Astrocyte (in vitro differentiated cells and primary cell): ENCODE measurements around the gene COX6B1. TPM values are rescaled to one million over a fixed set of nuclear protein-coding genes. Genes with fewer than 3 reads are reported as not detected.

Source experiments
- DNase-seq: peaks from one replicate; pipeline ENCODE4 v3.0.0-alpha.2; 2010; ENCODE audit warnings: low read depth
- FAIRE-seq: peaks from 2 replicates; lab custom pipeline; 2011; peaks lifted over from hg19 to GRCh38; lab: Jason Lieb, UNC
- H2AFZ ChIP-seq: 2 replicates; pipeline ENCODE4 v1.6.0; 2012; ENCODE audit warnings: low read depth, low read length, inconsistent platforms
- H3K27ac ChIP-seq: 2 replicates; pipeline ENCODE4 v1.5.1; 2011; ENCODE audit warnings: low read depth, low read length, inconsistent platforms
- H3K27me3 ChIP-seq: 2 replicates; pipeline ENCODE4 v1.6.0; 2011; ENCODE audit warnings: low read length, inconsistent platforms; ENCODE audit not compliant: insufficient read depth
- H3K36me3 ChIP-seq: 2 replicates; pipeline ENCODE4 v1.5.1; 2011; ENCODE audit warnings: low read length, inconsistent platforms; ENCODE audit not compliant: insufficient read depth
- H3K4me1 ChIP-seq: 2 replicates; pipeline ENCODE4 v1.5.1; 2011; ENCODE audit warnings: low read length, inconsistent platforms; ENCODE audit not compliant: insufficient read depth
- H3K4me2 ChIP-seq: 2 replicates; pipeline ENCODE4 v1.6.0; 2012; ENCODE audit warnings: low read length, inconsistent platforms
- H3K4me3 ChIP-seq: 2 replicates; pipeline ENCODE4 v1.5.1; 2011; ENCODE audit warnings: low read depth, mild to moderate bottlenecking, low read length, inconsistent platforms; ENCODE audit not compliant: insufficient read depth
- H3K79me2 ChIP-seq: 2 replicates; pipeline ENCODE4 v1.6.0; 2012; ENCODE audit warnings: mild to moderate bottlenecking, low read length, inconsistent platforms; ENCODE audit not compliant: insufficient read depth
- H3K9ac ChIP-seq: 2 replicates; pipeline ENCODE4 v1.6.0; 2012; ENCODE audit warnings: mild to moderate bottlenecking, low read length, inconsistent platforms
- H3K9me3 ChIP-seq: 2 replicates; pipeline ENCODE4 v1.5.1; 2012; ENCODE audit warnings: low read depth, mild to moderate bottlenecking, low read length, inconsistent platforms; ENCODE audit not compliant: insufficient read depth
- H4K20me1 ChIP-seq: 2 replicates; pipeline ENCODE4 v1.6.0; 2012; ENCODE audit warnings: low read length, inconsistent platforms; ENCODE audit not compliant: insufficient read depth
- H3K27ac Mint-ChIP-seq: one replicate; pipeline ENCODE4 v1.8.0; 2021; ENCODE audit warnings: mild to moderate bottlenecking, mixed read lengths; ENCODE audit not compliant: unreplicated experiment
- H3K27me3 Mint-ChIP-seq: one replicate; pipeline ENCODE4 v1.8.0; 2021; ENCODE audit warnings: low read depth, mixed read lengths; ENCODE audit not compliant: unreplicated experiment
- H3K36me3 Mint-ChIP-seq: one replicate; pipeline ENCODE4 v1.8.0; 2021; ENCODE audit warnings: low read depth, mixed read lengths; ENCODE audit not compliant: unreplicated experiment
- H3K4me1 Mint-ChIP-seq: one replicate; pipeline ENCODE4 v1.8.0; 2021; ENCODE audit warnings: low read depth, mixed read lengths; ENCODE audit not compliant: unreplicated experiment
- H3K4me3 Mint-ChIP-seq: one replicate; pipeline ENCODE4 v1.8.0; 2021; ENCODE audit warnings: mild to moderate bottlenecking, moderate library complexity, mixed read lengths; ENCODE audit not compliant: unreplicated experiment
- H3K9me3 Mint-ChIP-seq: one replicate; pipeline ENCODE4 v1.8.0; 2021; ENCODE audit warnings: mild to moderate bottlenecking, mixed read lengths; ENCODE audit not compliant: unreplicated experiment
- EZH2 ChIP-seq: IDR thresholded peaks from 2 replicates; pipeline ENCODE4 v1.6.1; 2012; ENCODE audit warnings: mild to moderate bottlenecking, low read length, inconsistent platforms; ENCODE audit not compliant: insufficient read depth
- total RNA-seq: library from RNA; stranded (reverse); gene quantifications from 2 replicates; pipeline ENCODE4 v1.2.1, GENCODE V29; 2021
- TF ChIP-seq, protein P1 (sequence below): IDR thresholded peaks from 2 replicates; pipeline ENCODE4 v1.5.1; 2011; ENCODE audit warnings: low read depth, mild to moderate bottlenecking, inconsistent platforms, low read length, moderate library complexity; ENCODE audit not compliant: insufficient read depth

Gene COX6B1
- total RNA-seq, 1 donor from 2014 or later: 344 TPM

DNA sequence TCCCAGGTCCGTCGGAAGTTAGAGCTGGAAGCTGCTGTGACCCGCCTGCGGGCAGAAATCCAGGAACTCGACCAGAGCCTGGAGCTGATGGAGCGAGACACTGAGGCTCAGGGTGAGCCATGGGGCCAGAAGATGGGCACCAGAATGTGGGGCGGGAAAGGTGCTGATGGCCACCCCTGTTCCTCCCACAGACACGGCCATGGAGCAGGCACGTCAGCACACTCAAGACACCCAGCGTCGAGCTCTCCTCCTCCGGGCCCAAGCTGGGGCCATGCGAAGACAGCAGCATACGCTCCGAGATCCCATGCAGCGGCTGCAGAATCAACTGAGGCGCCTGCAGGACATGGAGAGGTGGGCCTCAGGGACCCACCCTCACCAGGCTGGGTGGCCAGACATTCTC lies 33.1 kb upstream of the COX6B1 start:
- Histone ChIP-seq H4K20me1 (no peaks in the 10 kb centered on the region), H3K36me3 (no peaks in the 10 kb centered on the region), H3K9me3 (no peaks in the 10 kb centered on the region), H3K27me3 (no peaks in the 10 kb centered on the region), H3K9ac (no peak overlapping the region), H3K4me1 (no peaks in the 10 kb centered on the region), H3K79me2 (peaks cover 2% of the 10 kb centered on the region), H3K4me2 (no peak overlapping the region), H2AFZ (no peak overlapping the region), H3K27ac (no peak overlapping the region), H3K4me3 (no peak overlapping the region)
- Mint-ChIP-seq H3K9me3 (no peaks in the 10 kb centered on the region), H3K36me3 (no peaks in the 10 kb centered on the region), H3K27ac (no peak overlapping the region), H3K4me3 (no peak overlapping the region), H3K4me1 (no peaks in the 10 kb centered on the region), H3K27me3 (peaks cover 8% of the 10 kb centered on the region)
- FAIRE-seq (no peak), DNase-seq (no peak)
- TF ChIP-seq, protein P1, sequence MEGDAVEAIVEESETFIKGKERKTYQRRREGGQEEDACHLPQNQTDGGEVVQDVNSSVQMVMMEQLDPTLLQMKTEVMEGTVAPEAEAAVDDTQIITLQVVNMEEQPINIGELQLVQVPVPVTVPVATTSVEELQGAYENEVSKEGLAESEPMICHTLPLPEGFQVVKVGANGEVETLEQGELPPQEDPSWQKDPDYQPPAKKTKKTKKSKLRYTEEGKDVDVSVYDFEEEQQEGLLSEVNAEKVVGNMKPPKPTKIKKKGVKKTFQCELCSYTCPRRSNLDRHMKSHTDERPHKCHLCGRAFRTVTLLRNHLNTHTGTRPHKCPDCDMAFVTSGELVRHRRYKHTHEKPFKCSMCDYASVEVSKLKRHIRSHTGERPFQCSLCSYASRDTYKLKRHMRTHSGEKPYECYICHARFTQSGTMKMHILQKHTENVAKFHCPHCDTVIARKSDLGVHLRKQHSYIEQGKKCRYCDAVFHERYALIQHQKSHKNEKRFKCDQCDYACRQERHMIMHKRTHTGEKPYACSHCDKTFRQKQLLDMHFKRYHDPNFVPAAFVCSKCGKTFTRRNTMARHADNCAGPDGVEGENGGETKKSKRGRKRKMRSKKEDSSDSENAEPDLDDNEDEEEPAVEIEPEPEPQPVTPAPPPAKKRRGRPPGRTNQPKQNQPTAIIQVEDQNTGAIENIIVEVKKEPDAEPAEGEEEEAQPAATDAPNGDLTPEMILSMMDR: no peak
- TF ChIP-seq EZH2: no peak

DNA sequence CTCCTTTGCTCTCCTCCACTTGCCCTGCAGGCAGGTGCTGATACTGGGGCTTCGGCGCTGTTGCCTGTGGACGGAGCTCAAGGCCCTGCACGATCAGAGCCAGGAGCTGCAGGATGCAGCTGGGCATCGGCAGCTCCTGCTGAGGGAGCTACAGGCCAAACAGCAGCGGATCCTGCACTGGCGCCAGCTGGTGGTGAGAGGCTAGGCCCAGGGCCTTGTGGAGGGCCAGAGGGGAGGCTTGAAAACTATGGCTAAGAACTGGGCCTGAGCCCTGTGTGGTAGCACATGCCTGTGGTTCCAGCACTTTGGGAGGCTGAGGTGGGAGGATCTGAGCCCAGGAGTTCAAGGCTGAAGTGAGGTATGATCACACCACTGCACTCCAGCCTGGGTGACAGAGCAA lies 29.3 kb upstream of the COX6B1 start:
- no peak for FAIRE-seq
- no peaks in the 10 kb centered on the region for H3K9me3 Mint-ChIP-seq
- Histone ChIP-seq H3K4me3 (no peak overlapping the region), H3K79me2 (no peaks in the 10 kb centered on the region), H3K9me3 (no peaks in the 10 kb centered on the region), H3K9ac (no peak overlapping the region), H2AFZ (no peak overlapping the region), H3K36me3 (peaks cover 2% of the 10 kb centered on the region), H4K20me1 (no peaks in the 10 kb centered on the region), H3K27ac (no peak overlapping the region), H3K4me2 (no peak overlapping the region), H3K27me3 (no peaks in the 10 kb centered on the region), H3K4me1 (no peaks in the 10 kb centered on the region)
- TF ChIP-seq EZH2: no peak
- TF ChIP-seq, protein P1: no peak
- peaks cover 4% of the 10 kb centered on the region for H3K36me3 Mint-ChIP-seq
- no peak overlapping the region for H3K4me3 Mint-ChIP-seq
- peaks cover 1% of the 10 kb centered on the region for H3K27me3 Mint-ChIP-seq
- DNase-seq: no peak
- no peaks in the 10 kb centered on the region for H3K4me1 Mint-ChIP-seq
- H3K27ac Mint-ChIP-seq: no peak overlapping the region

DNA sequence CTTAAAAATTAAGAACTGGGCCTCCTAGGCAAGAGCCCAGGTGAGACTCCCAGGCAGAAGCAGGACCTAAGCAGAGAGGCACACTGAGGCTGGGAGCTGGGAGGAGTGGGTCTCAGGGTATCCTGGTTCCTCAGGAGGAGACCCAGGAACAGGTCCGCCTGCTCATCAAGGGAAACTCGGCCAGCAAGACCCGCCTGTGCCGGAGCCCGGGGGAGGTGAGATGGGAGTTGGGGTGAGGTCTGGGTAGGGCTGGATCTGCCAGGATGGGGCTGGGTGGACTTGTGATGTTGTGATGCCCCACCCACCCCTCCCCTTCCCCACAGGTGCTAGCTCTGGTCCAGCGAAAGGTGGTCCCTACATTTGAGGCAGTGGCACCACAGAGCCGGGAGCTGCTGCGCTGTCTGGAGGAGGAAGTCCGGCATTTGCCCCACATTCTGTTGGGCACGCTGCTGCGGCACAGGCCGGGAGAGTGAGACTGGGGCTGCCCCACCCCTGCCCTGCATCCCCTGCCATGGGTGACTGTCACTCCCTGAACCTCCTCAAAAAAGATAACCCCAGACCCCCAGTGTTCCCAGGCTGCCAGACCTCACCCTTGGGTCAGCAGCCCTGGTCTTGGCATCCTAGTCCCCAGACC lies 28.7 kb upstream of the COX6B1 start:
- H2AFZ ChIP-seq: no peak overlapping the region
- no peaks in the 10 kb centered on the region for H3K9me3 ChIP-seq
- H3K36me3 Mint-ChIP-seq: peaks cover 4% of the 10 kb centered on the region
- DNase-seq (no peak), FAIRE-seq (no peak)
- H3K27ac ChIP-seq: no peak overlapping the region
- no peak overlapping the region for H3K4me2 ChIP-seq
- H3K9ac ChIP-seq: no peak overlapping the region
- no peaks in the 10 kb centered on the region for H3K79me2 ChIP-seq
- H3K27me3 Mint-ChIP-seq: peaks cover 1% of the 10 kb centered on the region
- no peak overlapping the region for H3K4me3 ChIP-seq
- H3K36me3 ChIP-seq: peaks cover 2% of the 10 kb centered on the region
- no peak overlapping the region for H3K27ac Mint-ChIP-seq
- TF ChIP-seq, protein P1: no peak
- TF ChIP-seq EZH2: no peak
- H3K4me1 ChIP-seq: no peaks in the 10 kb centered on the region
- no peaks in the 10 kb centered on the region for H4K20me1 ChIP-seq
- no peaks in the 10 kb centered on the region for H3K4me1 Mint-ChIP-seq
- no peaks in the 10 kb centered on the region for H3K27me3 ChIP-seq
- no peaks in the 10 kb centered on the region for H3K9me3 Mint-ChIP-seq
- no peak overlapping the region for H3K4me3 Mint-ChIP-seq
